Astrocyte (in vitro differentiated cells and primary cell): ENCODE measurements around the gene ZNF730. TPM values are rescaled to one million over a fixed set of nuclear protein-coding genes. Genes with fewer than 3 reads are reported as not detected.
"Not testable (repeated sequence)": the region's sequence is repeated elsewhere in the genome, so short reads cannot be mapped to it uniquely, and the experiment has no call there.

Experiments
- DNase-seq: peaks from one replicate; pipeline ENCODE4 v3.0.0-alpha.2; 2010; ENCODE audit warnings: low read depth
- FAIRE-seq: peaks from 2 replicates; lab custom pipeline; 2011; peaks lifted over from hg19 to GRCh38; lab: Jason Lieb, UNC
- H2AFZ ChIP-seq: 2 replicates; pipeline ENCODE4 v1.6.0; 2012; ENCODE audit warnings: low read depth, low read length, inconsistent platforms
- H3K27ac ChIP-seq: 2 replicates; pipeline ENCODE4 v1.5.1; 2011; ENCODE audit warnings: low read depth, low read length, inconsistent platforms
- H3K27me3 ChIP-seq: 2 replicates; pipeline ENCODE4 v1.6.0; 2011; ENCODE audit warnings: low read length, inconsistent platforms; ENCODE audit not compliant: insufficient read depth
- H3K36me3 ChIP-seq: 2 replicates; pipeline ENCODE4 v1.5.1; 2011; ENCODE audit warnings: low read length, inconsistent platforms; ENCODE audit not compliant: insufficient read depth
- H3K4me1 ChIP-seq: 2 replicates; pipeline ENCODE4 v1.5.1; 2011; ENCODE audit warnings: low read length, inconsistent platforms; ENCODE audit not compliant: insufficient read depth
- H3K4me2 ChIP-seq: 2 replicates; pipeline ENCODE4 v1.6.0; 2012; ENCODE audit warnings: low read length, inconsistent platforms
- H3K4me3 ChIP-seq: 2 replicates; pipeline ENCODE4 v1.5.1; 2011; ENCODE audit warnings: low read depth, mild to moderate bottlenecking, low read length, inconsistent platforms; ENCODE audit not compliant: insufficient read depth
- H3K79me2 ChIP-seq: 2 replicates; pipeline ENCODE4 v1.6.0; 2012; ENCODE audit warnings: mild to moderate bottlenecking, low read length, inconsistent platforms; ENCODE audit not compliant: insufficient read depth
- H3K9ac ChIP-seq: 2 replicates; pipeline ENCODE4 v1.6.0; 2012; ENCODE audit warnings: mild to moderate bottlenecking, low read length, inconsistent platforms
- H3K9me3 ChIP-seq: 2 replicates; pipeline ENCODE4 v1.5.1; 2012; ENCODE audit warnings: low read depth, mild to moderate bottlenecking, low read length, inconsistent platforms; ENCODE audit not compliant: insufficient read depth
- H4K20me1 ChIP-seq: 2 replicates; pipeline ENCODE4 v1.6.0; 2012; ENCODE audit warnings: low read length, inconsistent platforms; ENCODE audit not compliant: insufficient read depth
- H3K27ac Mint-ChIP-seq: one replicate; pipeline ENCODE4 v1.8.0; 2021; ENCODE audit warnings: mild to moderate bottlenecking, mixed read lengths; ENCODE audit not compliant: unreplicated experiment
- H3K27me3 Mint-ChIP-seq: one replicate; pipeline ENCODE4 v1.8.0; 2021; ENCODE audit warnings: low read depth, mixed read lengths; ENCODE audit not compliant: unreplicated experiment
- H3K36me3 Mint-ChIP-seq: one replicate; pipeline ENCODE4 v1.8.0; 2021; ENCODE audit warnings: low read depth, mixed read lengths; ENCODE audit not compliant: unreplicated experiment
- H3K4me1 Mint-ChIP-seq: one replicate; pipeline ENCODE4 v1.8.0; 2021; ENCODE audit warnings: low read depth, mixed read lengths; ENCODE audit not compliant: unreplicated experiment
- H3K4me3 Mint-ChIP-seq: one replicate; pipeline ENCODE4 v1.8.0; 2021; ENCODE audit warnings: mild to moderate bottlenecking, moderate library complexity, mixed read lengths; ENCODE audit not compliant: unreplicated experiment
- H3K9me3 Mint-ChIP-seq: one replicate; pipeline ENCODE4 v1.8.0; 2021; ENCODE audit warnings: mild to moderate bottlenecking, mixed read lengths; ENCODE audit not compliant: unreplicated experiment
- EZH2 ChIP-seq: IDR thresholded peaks from 2 replicates; pipeline ENCODE4 v1.6.1; 2012; ENCODE audit warnings: mild to moderate bottlenecking, low read length, inconsistent platforms; ENCODE audit not compliant: insufficient read depth
- total RNA-seq: library from RNA; stranded (reverse); gene quantifications from 2 replicates; pipeline ENCODE4 v1.2.1, GENCODE V29; 2021
- TF ChIP-seq, protein P1 (sequence below): IDR thresholded peaks from 2 replicates; pipeline ENCODE4 v1.5.1; 2011; ENCODE audit warnings: low read depth, mild to moderate bottlenecking, inconsistent platforms, low read length, moderate library complexity; ENCODE audit not compliant: insufficient read depth

Gene ZNF730
- total RNA-seq, 1 donor from 2014 or later: 2.8 TPM

DNA sequence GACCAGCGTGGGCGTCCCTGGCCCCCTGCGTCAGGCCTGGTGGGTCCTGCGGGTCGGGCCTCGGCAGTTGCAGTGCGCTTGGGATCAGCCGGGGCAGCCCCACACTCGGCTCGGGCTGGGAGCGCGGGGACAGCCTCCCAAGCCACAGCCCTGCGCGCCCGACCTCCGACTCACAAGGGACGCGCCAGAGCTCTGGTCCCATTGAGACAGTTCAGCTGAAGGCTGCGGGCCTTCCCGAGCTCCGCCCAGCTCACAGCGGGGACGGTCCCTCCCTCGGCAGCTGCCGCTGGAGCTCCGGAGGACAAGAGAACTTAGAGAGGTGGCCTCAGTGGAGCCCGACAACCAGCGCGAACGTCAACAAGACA, 45.7 kb upstream of the ZNF730 start:
- H3K9me3 Mint-ChIP-seq: peaks cover 23% of the 10 kb centered on the region
- peaks cover 1% of the 10 kb centered on the region for H3K36me3 Mint-ChIP-seq
- H3K27ac ChIP-seq: no peak overlapping the region
- TF ChIP-seq, protein P1, sequence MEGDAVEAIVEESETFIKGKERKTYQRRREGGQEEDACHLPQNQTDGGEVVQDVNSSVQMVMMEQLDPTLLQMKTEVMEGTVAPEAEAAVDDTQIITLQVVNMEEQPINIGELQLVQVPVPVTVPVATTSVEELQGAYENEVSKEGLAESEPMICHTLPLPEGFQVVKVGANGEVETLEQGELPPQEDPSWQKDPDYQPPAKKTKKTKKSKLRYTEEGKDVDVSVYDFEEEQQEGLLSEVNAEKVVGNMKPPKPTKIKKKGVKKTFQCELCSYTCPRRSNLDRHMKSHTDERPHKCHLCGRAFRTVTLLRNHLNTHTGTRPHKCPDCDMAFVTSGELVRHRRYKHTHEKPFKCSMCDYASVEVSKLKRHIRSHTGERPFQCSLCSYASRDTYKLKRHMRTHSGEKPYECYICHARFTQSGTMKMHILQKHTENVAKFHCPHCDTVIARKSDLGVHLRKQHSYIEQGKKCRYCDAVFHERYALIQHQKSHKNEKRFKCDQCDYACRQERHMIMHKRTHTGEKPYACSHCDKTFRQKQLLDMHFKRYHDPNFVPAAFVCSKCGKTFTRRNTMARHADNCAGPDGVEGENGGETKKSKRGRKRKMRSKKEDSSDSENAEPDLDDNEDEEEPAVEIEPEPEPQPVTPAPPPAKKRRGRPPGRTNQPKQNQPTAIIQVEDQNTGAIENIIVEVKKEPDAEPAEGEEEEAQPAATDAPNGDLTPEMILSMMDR: no peak
- TF ChIP-seq EZH2: no peak
- peak overlapping the region; percentile 91 for H3K4me2 ChIP-seq
- H4K20me1 ChIP-seq: no peaks in the 10 kb centered on the region
- H3K9me3 ChIP-seq: peaks cover 13% of the 10 kb centered on the region
- H3K9ac ChIP-seq: peak overlapping the region; percentile 55
- no peaks in the 10 kb centered on the region for H3K27me3 ChIP-seq
- H3K27ac Mint-ChIP-seq: no peak overlapping the region
- no peak overlapping the region for H3K4me3 Mint-ChIP-seq
- H3K36me3 ChIP-seq: no peaks in the 10 kb centered on the region
- peak overlapping the region; percentile 87 for H2AFZ ChIP-seq
- H3K4me3 ChIP-seq: peak overlapping the region; percentile 48
- peaks cover 3% of the 10 kb centered on the region for H3K4me1 ChIP-seq
- no peaks in the 10 kb centered on the region for H3K4me1 Mint-ChIP-seq
- H3K27me3 Mint-ChIP-seq: peaks cover 1% of the 10 kb centered on the region
- DNase-seq (peak; percentile 18), FAIRE-seq (peak; percentile 100)
- H3K79me2 ChIP-seq: peaks cover 10% of the 10 kb centered on the region

- H3K27ac ChIP-seq: peak overlapping the region; percentile 75
- Mint-ChIP-seq H3K4me3 (peak overlapping the region; percentile 91), H3K27me3 (peaks cover 1% of the 10 kb centered on the region), H3K4me1 (no peaks in the 10 kb centered on the region), H3K27ac (peak overlapping the region; percentile 62), H3K9me3 (peaks cover 12% of the 10 kb centered on the region), H3K36me3 (no peaks in the 10 kb centered on the region)
- H3K9me3 ChIP-seq: peaks cover under 1% of the 10 kb centered on the region
- no peaks in the 10 kb centered on the region for H3K27me3 ChIP-seq
- H3K4me2 ChIP-seq: peak overlapping the region; percentile 95
- H3K4me1 ChIP-seq: peaks cover 3% of the 10 kb centered on the region
- H3K36me3 ChIP-seq: no peaks in the 10 kb centered on the region
- peak overlapping the region; percentile 93 for H3K9ac ChIP-seq
- FAIRE-seq (no peak), DNase-seq (peak; percentile 70)
- no peaks in the 10 kb centered on the region for H4K20me1 ChIP-seq
- H2AFZ ChIP-seq: peak overlapping the region; percentile 100
- peaks cover 20% of the 10 kb centered on the region for H3K79me2 ChIP-seq
- TF ChIP-seq, protein P1: no peak
- TF ChIP-seq EZH2: no peak
- peak overlapping the region; percentile 90 for H3K4me3 ChIP-seq
Observed at GRCh38 chr19:23075031-23075733, 41.6 kb upstream of the ZNF730 start.

DNA sequence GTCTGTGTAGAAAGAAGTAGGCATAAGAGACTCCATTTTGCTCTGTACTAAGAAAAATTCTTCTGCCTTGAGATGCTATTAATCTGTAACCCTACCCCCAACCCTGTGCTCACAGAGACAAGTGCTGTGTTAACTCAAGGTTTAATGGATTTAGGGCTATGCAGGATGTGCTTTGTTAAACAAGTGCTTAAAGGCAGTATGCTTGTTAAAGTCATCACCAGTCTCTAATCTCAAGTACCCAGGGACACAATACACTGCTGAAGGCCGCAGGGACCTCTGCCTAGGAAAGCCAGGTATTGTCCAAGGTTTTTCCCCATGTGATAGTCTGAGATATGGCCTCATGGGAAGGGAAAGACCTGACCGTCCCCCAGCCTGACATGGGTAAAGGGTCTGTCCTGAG, 39.0 kb upstream of the ZNF730 start:
- H3K9me3 Mint-ChIP-seq, H3K9ac ChIP-seq, H3K27ac ChIP-seq, H3K4me3 ChIP-seq, DNase-seq, H3K9me3 ChIP-seq, H3K36me3 ChIP-seq, H3K4me2 ChIP-seq, H3K27ac Mint-ChIP-seq, H3K4me1 ChIP-seq, FAIRE-seq, H3K36me3 Mint-ChIP-seq, H3K4me1 Mint-ChIP-seq, H3K27me3 ChIP-seq, H4K20me1 ChIP-seq, H2AFZ ChIP-seq, H3K27me3 Mint-ChIP-seq, H3K4me3 Mint-ChIP-seq: not testable (repeated sequence)
- H3K79me2 ChIP-seq: peaks cover 23% of the 10 kb centered on the region
